Erythroblast (primary cell): ENCODE data around the gene MKS1.

ENCODE experiments used
- GATA1 ChIP-seq: IDR thresholded peaks from 2 replicates; pipeline ENCODE4 v1.6.1; 2011; ENCODE audit warnings: low read depth, mild to moderate bottlenecking, control low read depth, low read length, moderate library complexity
- POLR2A ChIP-seq: IDR thresholded peaks from 2 replicates; pipeline ENCODE4 v1.6.1; 2011; ENCODE audit warnings: mild to moderate bottlenecking, low read length

DNA sequence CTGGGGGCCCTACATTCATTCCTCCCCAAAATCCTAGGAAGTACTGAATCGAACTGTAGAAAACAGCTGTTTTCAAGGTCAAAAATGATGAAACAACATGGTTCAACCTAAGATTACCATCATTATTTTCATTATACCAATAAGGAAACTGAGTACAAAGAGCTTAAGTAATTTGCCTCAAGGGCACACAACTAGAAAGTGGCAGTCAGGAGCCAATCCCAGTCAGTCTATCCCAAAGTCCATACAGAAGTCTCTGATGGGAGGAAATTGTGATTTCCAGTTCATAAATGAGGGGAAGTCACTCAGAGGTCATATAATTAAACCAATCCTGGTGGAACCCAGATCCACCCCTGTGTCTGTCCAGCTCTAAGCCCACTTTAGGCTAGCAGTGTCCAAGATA lies 27.7 kb upstream of the MKS1 start:
- TF ChIP-seq POLR2A (no peak), GATA1 (no peak)
